Measurements from ENCODE around the gene AHSG.

DNA sequence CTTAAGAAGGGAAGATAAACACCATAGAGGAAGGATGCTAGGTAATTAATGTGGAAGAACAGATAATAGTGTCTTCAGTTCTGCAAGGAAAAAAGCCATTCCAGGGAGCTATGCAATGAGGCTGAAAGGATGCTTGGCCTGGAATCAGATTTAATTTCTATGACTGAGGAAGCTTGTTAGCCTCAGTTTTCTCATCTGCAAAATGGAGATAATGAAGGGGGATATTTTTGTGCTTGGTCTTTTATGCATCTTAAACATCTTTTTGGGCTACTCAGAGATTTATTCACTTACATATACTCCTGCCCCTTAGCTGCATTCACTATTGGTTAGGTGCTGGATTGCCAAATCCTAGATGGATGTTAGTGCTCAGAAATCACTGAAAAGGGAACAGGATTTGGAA, 25.7 kb upstream of the AHSG start:
- TF ChIP-seq POLR2A (IDR thresholded peaks at IDR 0.05) = no peak
- TF ChIP-seq, protein P1, sequence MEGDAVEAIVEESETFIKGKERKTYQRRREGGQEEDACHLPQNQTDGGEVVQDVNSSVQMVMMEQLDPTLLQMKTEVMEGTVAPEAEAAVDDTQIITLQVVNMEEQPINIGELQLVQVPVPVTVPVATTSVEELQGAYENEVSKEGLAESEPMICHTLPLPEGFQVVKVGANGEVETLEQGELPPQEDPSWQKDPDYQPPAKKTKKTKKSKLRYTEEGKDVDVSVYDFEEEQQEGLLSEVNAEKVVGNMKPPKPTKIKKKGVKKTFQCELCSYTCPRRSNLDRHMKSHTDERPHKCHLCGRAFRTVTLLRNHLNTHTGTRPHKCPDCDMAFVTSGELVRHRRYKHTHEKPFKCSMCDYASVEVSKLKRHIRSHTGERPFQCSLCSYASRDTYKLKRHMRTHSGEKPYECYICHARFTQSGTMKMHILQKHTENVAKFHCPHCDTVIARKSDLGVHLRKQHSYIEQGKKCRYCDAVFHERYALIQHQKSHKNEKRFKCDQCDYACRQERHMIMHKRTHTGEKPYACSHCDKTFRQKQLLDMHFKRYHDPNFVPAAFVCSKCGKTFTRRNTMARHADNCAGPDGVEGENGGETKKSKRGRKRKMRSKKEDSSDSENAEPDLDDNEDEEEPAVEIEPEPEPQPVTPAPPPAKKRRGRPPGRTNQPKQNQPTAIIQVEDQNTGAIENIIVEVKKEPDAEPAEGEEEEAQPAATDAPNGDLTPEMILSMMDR (IDR thresholded peaks at IDR 0.05 in 4 of 5, conservative IDR thresholded peaks at IDR 0.05 in 1 of 5) = no peak

Measured in gastrocnemius medialis (tissue), 4 donors.